ENCODE results near the gene DDC.

DDC gene

DNA sequence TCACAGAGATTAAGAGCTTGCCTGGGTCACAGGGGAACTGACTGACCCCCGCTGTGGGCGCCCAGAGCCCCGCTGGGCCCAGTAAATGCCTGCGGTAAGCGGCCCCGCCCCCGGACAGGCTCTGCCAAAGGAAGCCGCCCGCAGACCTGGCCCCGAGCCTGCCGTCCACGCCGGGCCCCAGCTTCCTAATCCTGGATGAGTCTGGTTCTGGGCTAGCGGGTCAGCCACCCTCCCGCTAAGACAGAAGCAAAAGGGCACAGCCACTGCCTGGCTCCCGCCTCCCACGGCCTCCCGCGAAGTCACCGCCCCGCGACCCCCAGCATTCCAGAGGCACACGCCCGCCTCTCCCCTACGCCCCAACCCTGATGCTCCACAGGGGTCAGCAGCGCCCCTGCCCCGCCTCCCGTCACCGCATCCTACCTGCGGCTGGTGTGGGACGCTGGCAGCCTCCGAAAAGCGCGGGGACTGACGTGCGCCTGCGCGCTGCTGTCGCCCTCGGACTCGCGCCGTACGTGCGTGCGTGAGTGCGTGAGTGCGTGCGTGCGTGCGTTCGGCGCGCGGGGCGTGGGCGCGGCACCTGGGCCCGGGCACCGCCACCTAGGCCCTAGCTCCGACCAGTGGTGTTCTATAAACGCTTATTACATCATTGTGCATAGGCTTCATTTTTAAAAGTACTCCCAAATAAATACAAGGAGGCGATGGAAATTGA lies 115.2 kb downstream of the DDC start, which contains the start of gene FIGNL1:
FIGNL1 (minus strand) TSS at position 470 of the 709 bp plus-strand sequence. CDS start 3,063 bp downstream, outside the sequence.
- H3K4me2 ChIP-seq (ENCODE audit: low read length), result peak within 1 kb of the TSS; percentile 60
- no peak within 1 kb of the TSS for H3K27ac ChIP-seq (ENCODE audit: low read depth, low read length)
- H3K23ac ChIP-seq (ENCODE audit: low read length), result no peak within 1 kb of the TSS
- peak within 1 kb of the TSS; percentile 80 for H3K4me3 ChIP-seq (ENCODE audit: low read depth, low read length)
- H2BK5ac ChIP-seq (ENCODE audit: low read depth, low read length, poor library complexity), result peak within 1 kb of the TSS; percentile 16
- peak within 1 kb of the TSS; percentile 38 for H3K14ac ChIP-seq (ENCODE audit: low read length)
- peaks cover 0 to 3% of the 10 kb centered on the region in 2 experiments for H3K36me3 ChIP-seq (ENCODE audit: control insufficient read depth in 1 of 2, insufficient read depth in 2 of 2, low read length in 2 of 2)
- H3K79me1 ChIP-seq (ENCODE audit: low read length), result peaks cover 3% of the 10 kb centered on the region
- H4K91ac ChIP-seq (ENCODE audit: low read depth, low read length), result peak within 1 kb of the TSS; percentile 49
- DNase-seq, result peak; percentile 57 to 76
- no peaks in the 10 kb centered on the region for H3K9me3 ChIP-seq (ENCODE audit: insufficient read depth, low read depth, low read length)
- H3K27me3 ChIP-seq (ENCODE audit: insufficient read depth, low read length), result no peaks in the 10 kb centered on the region
- no peak within 1 kb of the TSS for H2AK5ac ChIP-seq (ENCODE audit: low read length)
- H2AFZ ChIP-seq (ENCODE audit: insufficient read depth, low read length, poor library complexity), result peak within 1 kb of the TSS; percentile 47
- no peak within 1 kb of the TSS for H2BK12ac ChIP-seq (ENCODE audit: low read length)
- H3K4ac ChIP-seq (ENCODE audit: low read depth, low read length), result peak within 1 kb of the TSS; percentile 1
- peak within 1 kb of the TSS; percentile 72 for H4K8ac ChIP-seq (ENCODE audit: low read depth, low read length)
- peak within 1 kb of the TSS; percentile 49 for H3K18ac ChIP-seq (ENCODE audit: low read length)
- peak within 1 kb of the TSS; percentile 54 for H2BK120ac ChIP-seq (ENCODE audit: insufficient read depth, low read length, poor library complexity)
- H3K4me1 ChIP-seq (ENCODE audit: control insufficient read depth in 1 of 2, insufficient read depth in 2 of 2, low read length in 2 of 2), result peaks cover 4 to 5% of the 10 kb centered on the region in 2 experiments
- H4K12ac ChIP-seq (ENCODE audit: low read depth, low read length), result peak within 1 kb of the TSS; percentile 55
- peak within 1 kb of the TSS; percentile 77 for H3K9ac ChIP-seq (ENCODE audit: low read length)
- WGBS (ENCODE audit: extremely low coverage, insufficient coverage, insufficient read length), result no CpG with 5 or more reads among the region's 63 CpGs
- peaks cover 4% of the 10 kb centered on the region for H3K79me2 ChIP-seq (ENCODE audit: control insufficient read depth, insufficient read depth, low read length, poor library complexity)

DNA sequence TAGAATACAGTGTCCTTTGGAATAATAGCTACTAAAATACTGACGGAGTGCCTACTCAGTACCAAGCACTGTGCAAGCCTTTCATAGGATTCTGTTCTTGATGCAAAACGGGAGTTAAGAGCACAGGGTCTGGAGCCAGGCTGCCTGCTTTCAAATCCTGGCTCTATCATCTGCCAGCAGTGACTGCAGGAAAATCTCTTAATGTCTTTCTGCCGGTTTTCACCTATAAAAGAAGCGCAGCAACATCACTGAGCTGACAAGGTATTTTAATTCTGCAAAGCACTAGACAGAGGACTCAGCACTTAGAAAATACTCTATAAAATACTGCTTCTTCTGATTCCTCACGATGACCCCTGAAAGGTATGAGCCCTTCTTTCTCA lies 115.7 kb downstream of the DDC start:
- H3K27ac ChIP-seq (ENCODE audit: low read depth, low read length), result no peak overlapping the region
- H3K79me1 ChIP-seq (ENCODE audit: low read length), result peaks cover 3% of the 10 kb centered on the region
- H2BK120ac ChIP-seq (ENCODE audit: insufficient read depth, low read length, poor library complexity), result no peak overlapping the region
- H3K36me3 ChIP-seq (ENCODE audit: control insufficient read depth in 1 of 2, insufficient read depth in 2 of 2, low read length in 2 of 2), result peaks cover 0 to 3% of the 10 kb centered on the region in 2 experiments
- no peaks in the 10 kb centered on the region for H3K9me3 ChIP-seq (ENCODE audit: insufficient read depth, low read depth, low read length)
- H4K8ac ChIP-seq (ENCODE audit: low read depth, low read length), result peak overlapping the region; percentile 72
- no peak overlapping the region for H2BK12ac ChIP-seq (ENCODE audit: low read length)
- H3K79me2 ChIP-seq (ENCODE audit: control insufficient read depth, insufficient read depth, low read length, poor library complexity), result peaks cover 4% of the 10 kb centered on the region
- no CpG with 5 or more reads among the region's 5 CpGs for WGBS (ENCODE audit: extremely low coverage, insufficient coverage, insufficient read length)
- H2AK5ac ChIP-seq (ENCODE audit: low read length), result no peak overlapping the region
- peaks cover 4 to 5% of the 10 kb centered on the region in 2 experiments for H3K4me1 ChIP-seq (ENCODE audit: control insufficient read depth in 1 of 2, insufficient read depth in 2 of 2, low read length in 2 of 2)
- no peak overlapping the region for H3K14ac ChIP-seq (ENCODE audit: low read length)
- DNase-seq, result no peak
- H4K91ac ChIP-seq (ENCODE audit: low read depth, low read length), result no peak overlapping the region
- peak overlapping the region; percentile 80 for H3K4me3 ChIP-seq (ENCODE audit: low read depth, low read length)
- H3K27me3 ChIP-seq (ENCODE audit: insufficient read depth, low read length), result no peaks in the 10 kb centered on the region
- peak overlapping the region; percentile 77 for H3K9ac ChIP-seq (ENCODE audit: low read length)
- no peak overlapping the region for H2AFZ ChIP-seq (ENCODE audit: insufficient read depth, low read length, poor library complexity)
- H3K4ac ChIP-seq (ENCODE audit: low read depth, low read length), result no peak overlapping the region
- no peak overlapping the region for H2BK5ac ChIP-seq (ENCODE audit: low read depth, low read length, poor library complexity)
- peak overlapping the region; percentile 60 for H3K4me2 ChIP-seq (ENCODE audit: low read length)
- H3K18ac ChIP-seq (ENCODE audit: low read length), result no peak overlapping the region
- H3K23ac ChIP-seq (ENCODE audit: low read length), result no peak overlapping the region
- H4K12ac ChIP-seq (ENCODE audit: low read depth, low read length), result no peak overlapping the region

DNA sequence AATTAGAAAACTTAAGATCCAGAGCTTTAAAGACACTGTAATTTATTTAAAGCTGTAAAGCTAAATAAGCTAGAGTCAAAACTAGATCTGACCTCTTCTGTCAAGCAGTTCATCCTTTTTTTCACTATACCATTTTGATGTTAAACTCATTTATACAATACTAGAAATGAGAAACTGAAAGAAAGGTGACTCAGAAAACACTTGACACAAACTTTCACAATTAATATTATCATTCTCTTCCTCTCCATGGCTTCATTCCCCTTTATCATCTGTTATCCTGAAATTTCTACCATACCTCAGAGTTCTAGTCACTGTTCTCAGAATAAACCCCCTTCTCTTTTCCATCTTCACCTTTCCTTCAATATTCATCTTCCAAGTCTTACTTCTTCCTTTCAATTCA lies 116.4 kb downstream of the DDC start:
- H3K4me1 ChIP-seq (ENCODE audit: control insufficient read depth in 1 of 2, insufficient read depth in 2 of 2, low read length in 2 of 2), result peaks cover 4 to 5% of the 10 kb centered on the region in 2 experiments
- H4K8ac ChIP-seq (ENCODE audit: low read depth, low read length), result no peak overlapping the region
- H2BK12ac ChIP-seq (ENCODE audit: low read length), result no peak overlapping the region
- peaks cover 0 to 3% of the 10 kb centered on the region in 2 experiments for H3K36me3 ChIP-seq (ENCODE audit: control insufficient read depth in 1 of 2, insufficient read depth in 2 of 2, low read length in 2 of 2)
- peaks cover 4% of the 10 kb centered on the region for H3K79me2 ChIP-seq (ENCODE audit: control insufficient read depth, insufficient read depth, low read length, poor library complexity)
- H2AK5ac ChIP-seq (ENCODE audit: low read length), result no peak overlapping the region
- H2BK5ac ChIP-seq (ENCODE audit: low read depth, low read length, poor library complexity), result no peak overlapping the region
- H3K27me3 ChIP-seq (ENCODE audit: insufficient read depth, low read length), result no peaks in the 10 kb centered on the region
- H3K4ac ChIP-seq (ENCODE audit: low read depth, low read length), result no peak overlapping the region
- no peak overlapping the region for H3K14ac ChIP-seq (ENCODE audit: low read length)
- no peak overlapping the region for H2AFZ ChIP-seq (ENCODE audit: insufficient read depth, low read length, poor library complexity)
- no peak overlapping the region for H3K4me2 ChIP-seq (ENCODE audit: low read length)
- H3K18ac ChIP-seq (ENCODE audit: low read length), result no peak overlapping the region
- DNase-seq, result no peak
- no peak overlapping the region for H4K12ac ChIP-seq (ENCODE audit: low read depth, low read length)
- H3K27ac ChIP-seq (ENCODE audit: low read depth, low read length), result no peak overlapping the region
- no peak overlapping the region for H2BK120ac ChIP-seq (ENCODE audit: insufficient read depth, low read length, poor library complexity)
- H3K23ac ChIP-seq (ENCODE audit: low read length), result no peak overlapping the region
- H4K91ac ChIP-seq (ENCODE audit: low read depth, low read length), result no peak overlapping the region
- no peak overlapping the region for H3K9ac ChIP-seq (ENCODE audit: low read length)
- H3K79me1 ChIP-seq (ENCODE audit: low read length), result peaks cover 3% of the 10 kb centered on the region
- no peaks in the 10 kb centered on the region for H3K9me3 ChIP-seq (ENCODE audit: insufficient read depth, low read depth, low read length)
- H3K4me3 ChIP-seq (ENCODE audit: low read depth, low read length), result no peak overlapping the region

DNA sequence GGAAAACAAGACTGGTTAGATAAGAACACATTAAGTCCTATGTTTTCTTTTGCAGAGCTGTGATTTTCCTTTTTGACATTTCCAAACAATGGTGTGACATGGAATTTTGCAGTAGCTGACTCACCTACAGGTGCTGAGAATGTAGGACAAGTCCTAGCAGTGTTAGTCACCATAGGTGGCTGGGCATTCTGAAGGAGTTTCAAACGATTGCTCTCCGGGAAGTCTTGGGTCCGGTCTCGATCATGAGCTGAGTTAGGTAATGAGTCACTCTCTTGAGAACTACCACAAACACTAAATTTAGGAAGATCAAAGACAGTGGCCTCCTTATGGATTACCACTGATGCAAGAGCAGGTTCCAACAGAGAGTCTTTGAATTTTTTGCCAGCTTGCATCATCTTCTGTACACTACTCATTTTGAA lies 118.7 kb downstream of the DDC start:
- Histone ChIP-seq H4K12ac (ENCODE audit: low read depth, low read length) (no peak overlapping the region), H3K27me3 (ENCODE audit: insufficient read depth, low read length) (no peaks in the 10 kb centered on the region), H3K4me3 (ENCODE audit: low read depth, low read length) (no peak overlapping the region), H2BK12ac (ENCODE audit: low read length) (no peak overlapping the region), H3K23ac (ENCODE audit: low read length) (no peak overlapping the region), H3K36me3 (ENCODE audit: control insufficient read depth in 1 of 2, insufficient read depth in 2 of 2, low read length in 2 of 2) (peaks cover 0 to 3% of the 10 kb centered on the region in 2 experiments), H2AK5ac (ENCODE audit: low read length) (no peak overlapping the region), H2BK5ac (ENCODE audit: low read depth, low read length, poor library complexity) (no peak overlapping the region), H3K4ac (ENCODE audit: low read depth, low read length) (no peak overlapping the region), H2AFZ (ENCODE audit: insufficient read depth, low read length, poor library complexity) (no peak overlapping the region), H3K4me2 (ENCODE audit: low read length) (no peak overlapping the region), H4K91ac (ENCODE audit: low read depth, low read length) (no peak overlapping the region), H3K4me1 (ENCODE audit: control insufficient read depth in 1 of 2, insufficient read depth in 2 of 2, low read length in 2 of 2) (peaks cover 4 to 5% of the 10 kb centered on the region in 2 experiments), H4K8ac (ENCODE audit: low read depth, low read length) (no peak overlapping the region), H3K9ac (ENCODE audit: low read length) (no peak overlapping the region), H2BK120ac (ENCODE audit: insufficient read depth, low read length, poor library complexity) (no peak overlapping the region), H3K79me1 (ENCODE audit: low read length) (peaks cover 3% of the 10 kb centered on the region), H3K9me3 (ENCODE audit: insufficient read depth, low read depth, low read length) (no peaks in the 10 kb centered on the region), H3K79me2 (ENCODE audit: control insufficient read depth, insufficient read depth, low read length, poor library complexity) (peaks cover 4% of the 10 kb centered on the region), H3K27ac (ENCODE audit: low read depth, low read length) (no peak overlapping the region), H3K18ac (ENCODE audit: low read length) (no peak overlapping the region), H3K14ac (ENCODE audit: low read length) (no peak overlapping the region)
- peak; percentile 84 to 90 for DNase-seq
- no CpG with 5 or more reads among the region's 4 CpGs for WGBS (ENCODE audit: extremely low coverage, insufficient coverage, insufficient read length)

Measured in trophoblast cell (in vitro differentiated cells and primary cell).